GM12892 (cell line): ENCODE data around the gene SLC9A9.

ENCODE experiments used
- POLR2A ChIP-seq: IDR thresholded peaks from 2 replicates; pipeline ENCODE4 v1.6.1; 2011; ENCODE audit warnings: low read depth, low read length, control low read depth
- POLR2AphosphoS5 ChIP-seq: IDR thresholded peaks from 2 replicates; pipeline ENCODE4 v1.6.1; 2011; ENCODE audit warnings: low read depth, low read length, control low read depth

GRCh38 chr3:143736205-143736997 lies 111.9 kb downstream of the SLC9A9 start:
- TF ChIP-seq POLR2AphosphoS5 (no peak), POLR2A (no peak)
